H9 (cell line): Measurements from ENCODE around the gene ANKS3. TPM values are rescaled to one million over a fixed set of nuclear protein-coding genes. Genes with fewer than 3 reads are reported as not detected.

ENCODE experiments used
- DNase-seq: peaks from one replicate; pipeline ENCODE4 v3.0.0-alpha.2; 2017
- H2AFZ ChIP-seq: one replicate; pipeline ENCODE4 v1.6.1; 2013; ENCODE audit warnings: mild to moderate bottlenecking, low read length, control low read depth, moderate library complexity
- H2AK5ac ChIP-seq: 2 replicates; pipeline ENCODE4 v1.6.1; 2013; ENCODE audit warnings: low read length, control low read depth, mixed read lengths; ENCODE audit not compliant: insufficient read length
- H2BK120ac ChIP-seq: one replicate; pipeline ENCODE4 v1.6.1; 2013; ENCODE audit warnings: low read depth, mild to moderate bottlenecking, low read length, control low read depth, inconsistent platforms; ENCODE audit not compliant: poor library complexity, severe bottlenecking
- H2BK12ac ChIP-seq: 2 replicates; pipeline ENCODE4 v1.6.1; 2013; ENCODE audit warnings: low read length, control low read depth, mixed read lengths, low read depth; ENCODE audit not compliant: insufficient read length
- H2BK15ac ChIP-seq: 2 replicates; pipeline ENCODE4 v1.6.1; 2013; ENCODE audit warnings: low read depth, low read length, control low read depth
- H2BK20ac ChIP-seq: one replicate; pipeline ENCODE4 v1.6.1; 2013; ENCODE audit warnings: low read depth, mild to moderate bottlenecking, low read length, control low read depth, inconsistent platforms; ENCODE audit not compliant: poor library complexity, severe bottlenecking
- H2BK5ac ChIP-seq: 2 replicates; pipeline ENCODE4 v1.6.1; 2013; ENCODE audit warnings: low read length, control low read depth, mixed read lengths; ENCODE audit not compliant: insufficient read length
- H3K14ac ChIP-seq: 2 replicates; pipeline ENCODE4 v1.6.1; 2013; ENCODE audit warnings: low read length, control low read depth; ENCODE audit not compliant: insufficient read depth
- H3K18ac ChIP-seq: 2 replicates; pipeline ENCODE4 v1.6.1; 2013; ENCODE audit warnings: low read depth, mild to moderate bottlenecking, mixed read lengths, low read length, control low read depth; ENCODE audit not compliant: insufficient read length
- H3K23ac ChIP-seq: 2 replicates; pipeline ENCODE4 v1.6.1; 2013; ENCODE audit warnings: low read length, control low read depth, mixed read lengths, low read depth; ENCODE audit not compliant: insufficient read length
- H3K23me2 ChIP-seq: 2 replicates; pipeline ENCODE4 v1.6.1; 2013; ENCODE audit warnings: low read depth, mild to moderate bottlenecking, mixed read lengths, low read length, control low read depth; ENCODE audit not compliant: insufficient read length, poor library complexity, severe bottlenecking
- H3K27ac ChIP-seq: 2 replicates; pipeline ENCODE4 v1.5.1; 2013; ENCODE audit warnings: low read length, control low read depth, mixed read lengths, low read depth; ENCODE audit not compliant: insufficient read length
- H3K27me3 ChIP-seq: 2 replicates; pipeline ENCODE4 v1.6.1; 2013; ENCODE audit warnings: low read length, control low read depth, inconsistent platforms; ENCODE audit not compliant: insufficient read depth
- H3K4ac ChIP-seq: 2 replicates; pipeline ENCODE4 v1.6.1; 2013; ENCODE audit warnings: low read depth, mild to moderate bottlenecking, control low read depth, inconsistent platforms, low read length, moderate library complexity
- H3K4me1 ChIP-seq: 2 replicates; pipeline ENCODE4 v1.6.1; 2013; ENCODE audit warnings: low read length, control low read depth, inconsistent platforms; ENCODE audit not compliant: insufficient read depth
- H3K4me2 ChIP-seq: 2 replicates; pipeline ENCODE4 v1.6.1; 2013; ENCODE audit warnings: low read length, control low read depth, mixed read lengths; ENCODE audit not compliant: insufficient read length, insufficient read depth
- H3K56ac ChIP-seq: 2 replicates; pipeline ENCODE4 v1.6.1; 2013; ENCODE audit warnings: low read depth, mild to moderate bottlenecking, mixed read lengths, low read length, control low read depth; ENCODE audit not compliant: insufficient read length
- H3K79me1 ChIP-seq: 2 replicates; pipeline ENCODE4 v1.6.1; 2013; ENCODE audit warnings: low read depth, mild to moderate bottlenecking, moderate library complexity, low read length, control low read depth, inconsistent platforms; ENCODE audit not compliant: insufficient read depth, poor library complexity, severe bottlenecking
- H3K79me2 ChIP-seq: 2 replicates; pipeline ENCODE4 v1.6.1; 2013; ENCODE audit warnings: low read length, control low read depth, inconsistent platforms; ENCODE audit not compliant: insufficient read depth
- H3K9ac ChIP-seq: 2 replicates; pipeline ENCODE4 v1.6.1; 2013; ENCODE audit warnings: low read length, control low read depth, mixed read lengths; ENCODE audit not compliant: insufficient read length; ENCODE audit errors: extremely low read depth
- H3K9me3 ChIP-seq: one replicate; pipeline ENCODE4 v1.6.1; 2013; ENCODE audit warnings: low read depth, low read length, inconsistent platforms; ENCODE audit not compliant: control insufficient read depth
- H3T11ph ChIP-seq: one replicate; pipeline ENCODE4 v1.6.1; 2013; ENCODE audit warnings: mild to moderate bottlenecking, low read length, control low read depth, inconsistent platforms
- H4K20me1 ChIP-seq: one replicate; pipeline ENCODE4 v1.6.1; 2013; ENCODE audit not compliant: control insufficient read depth, insufficient read length, insufficient read depth
- H4K5ac ChIP-seq: 2 replicates; pipeline ENCODE4 v1.6.1; 2013; ENCODE audit warnings: low read depth, mild to moderate bottlenecking, mixed read lengths, low read length, control low read depth; ENCODE audit not compliant: insufficient read length
- H4K8ac ChIP-seq: replicated peaks from 2 replicates; pipeline ENCODE4 v1.6.1; 2013; ENCODE audit warnings: low read length, control low read depth, mixed read lengths, low read depth; ENCODE audit not compliant: insufficient read length
- H4K91ac ChIP-seq: 2 replicates; pipeline ENCODE4 v1.6.1; 2013; ENCODE audit warnings: low read depth, mild to moderate bottlenecking, moderate library complexity, mixed read lengths, low read length, control low read depth; ENCODE audit not compliant: insufficient read length
- H3K27ac Mint-ChIP-seq, 3 experiments: 2 replicates in 2 of 3; 3 replicates in 1 of 3; pipeline ENCODE4 v1.8.0; 2020 to 2021; ENCODE audit warnings: mixed read lengths in 3 of 3, mild to moderate bottlenecking in 1 of 3, moderate library complexity in 1 of 3
- H3K27me3 Mint-ChIP-seq: 2 replicates; pipeline ENCODE4 v1.8.0; 2021; ENCODE audit warnings: low read depth, mild to moderate bottlenecking, moderate library complexity, mixed read lengths
- H3K36me3 Mint-ChIP-seq, 3 experiments: 2 replicates in 2 of 3; 3 replicates in 1 of 3; pipeline ENCODE4 v1.8.0; 2020 to 2021; ENCODE audit warnings: low read depth in 3 of 3, mixed read lengths in 3 of 3; ENCODE audit not compliant: insufficient read depth in 1 of 3
- H3K4me1 Mint-ChIP-seq, 2 experiments: 2 replicates each; pipeline ENCODE4 v1.8.0; 2020; ENCODE audit warnings: mixed read lengths in 2 of 2
- H3K4me3 Mint-ChIP-seq, 2 experiments: 2 replicates in 1 of 2; 3 replicates in 1 of 2; pipeline ENCODE4 v1.8.0; 2020 to 2021; ENCODE audit warnings: mild to moderate bottlenecking in 2 of 2, mixed read lengths in 2 of 2, moderate library complexity in 1 of 2
- H3K9me3 Mint-ChIP-seq, 2 experiments: 2 replicates in 1 of 2; 3 replicates in 1 of 2; pipeline ENCODE4 v1.8.0; 2020; ENCODE audit warnings: mild to moderate bottlenecking in 2 of 2, mixed read lengths in 2 of 2, moderate library complexity in 1 of 2
- CTCF ChIP-seq: fragments of 200-600 bp; sonication (generic); conservative IDR thresholded peaks from 3 replicates; pipeline ENCODE4 v1.8.0; 2021; ENCODE audit warnings: antibody characterized with exemption, mild to moderate bottlenecking
- WGBS: extraction: QIAGEN DNeasy Blood & Tissue Kit; methylation state at CpG from one replicate; pipeline ENCODE4 v1.1.7; 2013; ENCODE audit warnings: missing lambda C conversion rate, low lambda C conversion rate, mixed read lengths; ENCODE audit not compliant: insufficient read length; ENCODE audit errors: extremely low coverage; 5-methylcytosine and 5-hydroxymethylcytosine counted together
- total RNA-seq: library from RNA; stranded (reverse); gene quantifications from 2 replicates; pipeline ENCODE4 v1.2.1, GENCODE V29; 2021

The ANKS3 gene
- total RNA-seq, 1 experiment from 2014 or later, result 32.0 TPM

DNA sequence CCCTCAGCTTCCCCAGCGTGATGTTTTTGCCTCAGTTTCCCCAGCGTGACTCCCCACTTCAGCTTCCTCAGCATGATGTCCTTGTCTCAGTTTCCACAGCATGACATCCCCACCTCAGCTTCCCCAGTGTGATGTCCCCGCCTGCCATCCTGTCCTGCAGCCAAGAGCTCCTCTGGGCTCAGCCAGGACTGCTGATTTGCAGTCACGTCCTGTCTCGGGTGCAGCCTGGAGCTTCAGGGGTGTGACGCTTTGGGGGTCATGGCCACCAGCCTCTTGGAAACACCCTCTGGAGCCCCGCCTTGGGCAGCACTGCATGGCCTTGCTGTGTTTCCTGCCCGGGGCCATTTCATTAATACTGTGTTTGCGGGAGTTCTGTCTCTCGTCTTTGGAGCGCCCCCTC lies 57.2 kb downstream of the ANKS3 start:
- no peak overlapping the region for H2BK20ac ChIP-seq
- H3K79me2 ChIP-seq, result no peaks in the 10 kb centered on the region
- no peak overlapping the region; the same call in 1 of the 2 replicates for H2BK15ac ChIP-seq
- H4K8ac ChIP-seq, result no peak overlapping the region
- peaks cover 2 to 8% of the 10 kb centered on the region in 2 experiments; a peak in 3 of 4 replicates for H3K4me1 Mint-ChIP-seq
- no peak overlapping the region for H4K91ac ChIP-seq
- H3K27ac ChIP-seq, result no peak overlapping the region
- peaks cover 0 to 36% (median 5%) of the 10 kb centered on the region in 3 experiments; a peak in 4 of 7 replicates for H3K36me3 Mint-ChIP-seq
- H2AFZ ChIP-seq, result no peak overlapping the region
- H3K4me3 Mint-ChIP-seq, result no peak overlapping the region
- DNase-seq, result no peak
- no peak overlapping the region for H3K14ac ChIP-seq
- TF ChIP-seq CTCF, result no peak
- no peaks in the 10 kb centered on the region; the same call in 1 of the 2 replicates for H3K4me1 ChIP-seq
- H3K27ac Mint-ChIP-seq, result no peak overlapping the region; a peak in 1 of 7 replicates
- H3K9me3 ChIP-seq, result no peaks in the 10 kb centered on the region
- H3K23me2 ChIP-seq, result no peaks in the 10 kb centered on the region
- H2AK5ac ChIP-seq, result no peak overlapping the region
- H2BK5ac ChIP-seq, result no peak overlapping the region
- no peaks in the 10 kb centered on the region for H3K27me3 Mint-ChIP-seq
- no CpG with 5 or more reads among the region's 11 CpGs for WGBS
- H4K20me1 ChIP-seq, result no peaks in the 10 kb centered on the region
- H3K56ac ChIP-seq, result no peak overlapping the region
- no peaks in the 10 kb centered on the region for H3K9me3 Mint-ChIP-seq
- H3K4ac ChIP-seq, result no peak overlapping the region
- no peak overlapping the region for H3T11ph ChIP-seq
- H3K79me1 ChIP-seq, result no peaks in the 10 kb centered on the region
- no peak overlapping the region for H3K4me2 ChIP-seq
- no peak overlapping the region for H2BK120ac ChIP-seq
- no peak overlapping the region for H2BK12ac ChIP-seq
- no peak overlapping the region for H3K18ac ChIP-seq
- no peak overlapping the region for H3K9ac ChIP-seq
- H3K27me3 ChIP-seq, result no peaks in the 10 kb centered on the region
- no peak overlapping the region for H3K23ac ChIP-seq
- H4K5ac ChIP-seq, result no peak overlapping the region
